Endothelial cell of umbilical vein (primary cell): Measurements from ENCODE around the gene PNLIPRP1. TPM values are rescaled to one million over a fixed set of nuclear protein-coding genes. Genes with fewer than 3 reads are reported as not detected.

Experiments used
- BruUV-seq: library from RNA; stranded (reverse); fragments of 400-500 nt; replicated peaks from 2 replicates; lab custom pipeline; 2021; lab: Mats Ljungman, UMichigan
- CTCF ChIA-PET: fragments of 300-600, 350-600 bp; sonication (Branson Sonifier 250); formaldehyde crosslinking; loops from one replicate; lab custom pipeline; 2021; ENCODE audit warnings: antibody characterized with exemption, inconsistent platforms; lab: Charles Lee
- POLR2A ChIA-PET: fragments of 300-600, 350-600 bp; sonication (Branson Sonifier 250); formaldehyde crosslinking; loops from one replicate; lab custom pipeline; 2021; ENCODE audit warnings: antibody characterized with exemption, inconsistent platforms; lab: Charles Lee
- DNase-seq: peaks from one replicate; pipeline ENCODE4 v3.0.0-alpha.2; 2011; ENCODE audit warnings: low read depth, low spot score
- FAIRE-seq: peaks from 2 replicates; lab custom pipeline; 2011; peaks lifted over from hg19 to GRCh38; lab: Jason Lieb, UNC
- H2AFZ ChIP-seq: 2 replicates; pipeline ENCODE4 v1.6.0; 2012; ENCODE audit warnings: low read depth, low read length, control low read depth, inconsistent platforms
- H3K27ac ChIP-seq: 2 replicates; pipeline ENCODE4 v1.5.1; 2011; ENCODE audit warnings: low read depth, mild to moderate bottlenecking, control low read depth, low read length, moderate library complexity; ENCODE audit not compliant: insufficient read depth
- H3K27me3 ChIP-seq, 2 experiments: 2 replicates each; pipeline versions ENCODE4 v1.6.0 to v1.6.1; 2011; ENCODE audit warnings: low read length in 2 of 2, mixed read lengths in 1 of 2; ENCODE audit not compliant: control insufficient read depth in 2 of 2, insufficient read depth in 2 of 2
- H3K36me3 ChIP-seq, 2 experiments: 2 replicates in 1 of 2; 3 replicates in 1 of 2; pipeline ENCODE4 v1.5.1; 2011; ENCODE audit warnings: low read length in 2 of 2, mild to moderate bottlenecking in 1 of 2, moderate library complexity in 1 of 2; ENCODE audit not compliant: control insufficient read depth in 2 of 2, insufficient read depth in 2 of 2; ENCODE audit errors: extremely low read depth in 1 of 2
- H3K4me1 ChIP-seq: 3 replicates; pipeline ENCODE4 v1.5.1; 2011; ENCODE audit warnings: mild to moderate bottlenecking, low read length; ENCODE audit not compliant: control insufficient read depth, insufficient read depth; ENCODE audit errors: extremely low read depth
- H3K4me2 ChIP-seq: 2 replicates; pipeline ENCODE4 v1.6.1; 2011; ENCODE audit warnings: low read length, control low read depth, mixed read lengths; ENCODE audit not compliant: insufficient read depth
- H3K4me3 ChIP-seq, 3 experiments: fragments of 200-600 bp in 1 of 3; sonication (generic), shearing (Covaris generic) in 1 of 3; replicated peaks in 1 of 3; 2 replicates each; pipeline ENCODE4 v1.5.1; 2011 to 2016; ENCODE audit warnings: control low read depth in 3 of 3, low read length in 3 of 3, mild to moderate bottlenecking in 2 of 3, inconsistent platforms in 1 of 3, low read depth in 1 of 3, moderate library complexity in 1 of 3; ENCODE audit not compliant: insufficient read depth in 1 of 3
- H3K79me2 ChIP-seq: 2 replicates; pipeline ENCODE4 v1.6.0; 2012; ENCODE audit warnings: low read length, inconsistent platforms; ENCODE audit not compliant: control insufficient read depth, insufficient read depth
- H3K9ac ChIP-seq: replicated peaks from 2 replicates; pipeline ENCODE3; 2011; ENCODE audit warnings: low read length, control low read depth; ENCODE audit not compliant: insufficient read depth; ENCODE audit errors: extremely low read depth
- H3K9me1 ChIP-seq: replicated peaks from 3 replicates; pipeline ENCODE4 v1.6.0; 2011; ENCODE audit warnings: mild to moderate bottlenecking, low read length; ENCODE audit not compliant: control insufficient read depth, insufficient read depth; ENCODE audit errors: extremely low read depth
- H3K9me3 ChIP-seq: replicated peaks from 2 replicates; pipeline ENCODE4 v1.5.1; 2012; ENCODE audit warnings: low read length, inconsistent platforms; ENCODE audit not compliant: control insufficient read depth, insufficient read depth
- H4K20me1 ChIP-seq: replicated peaks from 2 replicates; pipeline ENCODE3; 2011; ENCODE audit warnings: mild to moderate bottlenecking, low read length; ENCODE audit not compliant: control insufficient read depth, insufficient read depth; ENCODE audit errors: extremely low read depth
- CTCF ChIP-seq, 2 donors: IDR thresholded peaks; 1 replicate in 1 of 2; 2 replicates in 1 of 2; pipeline ENCODE4 v1.5.1; 2011; ENCODE audit warnings: low read length in 2 of 2, mild to moderate bottlenecking in 2 of 2, moderate library complexity in 2 of 2, control low read depth in 1 of 2, inconsistent platforms in 1 of 2, low read depth in 1 of 2; ENCODE audit not compliant: insufficient read depth in 1 of 2; ENCODE audit errors: extremely low read depth in 1 of 2
- EZH2 ChIP-seq: IDR thresholded peaks from 2 replicates; pipeline ENCODE4 v1.6.1; 2012; ENCODE audit warnings: borderline replicate concordance, low read depth, mild to moderate bottlenecking, moderate library complexity, low read length, inconsistent platforms; ENCODE audit not compliant: severe bottlenecking
- FOS ChIP-seq: IDR thresholded peaks from 2 replicates; pipeline ENCODE4 v1.6.1; 2011; ENCODE audit warnings: mild to moderate bottlenecking, low read length, moderate library complexity, borderline replicate concordance; ENCODE audit not compliant: insufficient read depth
- GATA2 ChIP-seq: IDR thresholded peaks from 2 replicates; pipeline ENCODE4 v1.7.0; 2011; ENCODE audit warnings: low read depth, mild to moderate bottlenecking, moderate library complexity, mixed read lengths, low read length; ENCODE audit not compliant: insufficient read length, insufficient read depth
- JUN ChIP-seq: IDR thresholded peaks from 2 replicates; pipeline ENCODE4 v1.6.1; 2011; ENCODE audit warnings: borderline replicate concordance, low read depth; ENCODE audit not compliant: insufficient read length, insufficient read depth
- MAX ChIP-seq: IDR thresholded peaks from 2 replicates; pipeline ENCODE4 v1.6.1; 2011; ENCODE audit not compliant: insufficient read depth, insufficient read length
- MYC ChIP-seq: IDR thresholded peaks from one replicate; pipeline ENCODE4 v1.6.1; 2011; ENCODE audit warnings: mild to moderate bottlenecking, low read depth, low read length
- POLR2A ChIP-seq: IDR thresholded peaks from 2 replicates; pipeline ENCODE4 v1.6.1; 2012; ENCODE audit warnings: low read depth, mild to moderate bottlenecking, control low read depth, low read length
- POLR2AphosphoS5 ChIP-seq: IDR thresholded peaks from 2 replicates; pipeline ENCODE4 v1.6.1; 2012; ENCODE audit warnings: low read depth, mild to moderate bottlenecking, control low read depth, low read length, moderate library complexity; ENCODE audit not compliant: insufficient read depth
- dilution Hi-C: fragments of 300-500 bp; cut with MboI; formaldehyde crosslinking; loops from one replicate; pipeline ENCODE4 v1.15.0; 2019; ENCODE audit warnings: low sequenced_read_pairs; ENCODE audit not compliant: extremely low pct_ligation_motif_present
- intact Hi-C: fragments of 100-400 bp; cut with micrococcal nuclease; formaldehyde crosslinking; loops from one replicate; pipeline ENCODE4 v1.10.0; 2022
- polyA plus RNA-seq, 4 experiments: library from polyadenylated mRNA; depleted of rRNA in 3 of 4; stranded (reverse) in 3 of 4; unstranded in 1 of 4; fragments of >200 nt; gene quantifications; 2 replicates each; pipeline versions ENCODE4 v1.2.1 to v1.2.3, GENCODE V29; 2011 to 2012; ENCODE audit warnings: missing spikeins in 1 of 4
- total RNA-seq: library from RNA; stranded (reverse); gene quantifications from 2 replicates; pipeline ENCODE4 v1.2.3, GENCODE V29; 2021

PNLIPRP1 gene
- total and polyA plus RNA-seq, 2 donors (not counting 3 experiments of a cell fraction or from before 2014, with no cell fraction given): not detected

GRCh38 chr10:116646502-116646901 lies 55.7 kb downstream of the PNLIPRP1 start:
- intact Hi-C loops (no loop called here), dilution Hi-C loops (no loop called here)
- Histone ChIP-seq H3K9me1 (no peaks in the 10 kb centered on the region), H2AFZ (no peak overlapping the region), H3K4me3 (no peak overlapping the region), H3K4me1 (no peaks in the 10 kb centered on the region), H3K36me3 (no peaks in the 10 kb centered on the region), H3K4me2 (no peak overlapping the region), H3K79me2 (no peaks in the 10 kb centered on the region), H3K27me3 (no peaks in the 10 kb centered on the region), H4K20me1 (no peaks in the 10 kb centered on the region), H3K27ac (no peak overlapping the region), H3K9ac (no peak overlapping the region), H3K9me3 (no peaks in the 10 kb centered on the region)
- TF ChIP-seq MAX: no peak
- no peak for TF ChIP-seq GATA2
- no peak for TF ChIP-seq EZH2
- no peak for TF ChIP-seq MYC
- TF ChIP-seq POLR2AphosphoS5: no peak
- no peak for TF ChIP-seq FOS
- no peak for DNase-seq
- no TSS peak for BruUV-seq
- CTCF ChIA-PET: no interaction called here
- POLR2A ChIA-PET: no interaction called here
- no peak for FAIRE-seq

- no peak for TF ChIP-seq JUN
- TF ChIP-seq POLR2A: no peak
- no peak for TF ChIP-seq POLR2AphosphoS5
- no peak for TF ChIP-seq CTCF (IDR thresholded peaks at IDR 0.05; ENCODE audit: extremely low read depth in 1 of 2, insufficient read depth in 1 of 2, low read depth in 1 of 2, low read length in 2 of 2)
- TF ChIP-seq MAX: no peak
- no peak for TF ChIP-seq EZH2
- TF ChIP-seq FOS: no peak
- no peak for TF ChIP-seq MYC
- no peak for TF ChIP-seq GATA2
- no TSS peak for BruUV-seq
- no peaks in the 10 kb centered on the region for H3K9me1 ChIP-seq
- POLR2A ChIA-PET: no interaction called here
- H3K9ac ChIP-seq: no peak overlapping the region
- no peak overlapping the region for H3K27ac ChIP-seq
- H4K20me1 ChIP-seq: no peaks in the 10 kb centered on the region
- H3K4me1 ChIP-seq: no peaks in the 10 kb centered on the region
- no peak overlapping the region for H3K4me2 ChIP-seq
- intact Hi-C loops: no loop called here
- CTCF ChIA-PET: interaction anchor here (1.7 kb wide), 1 partner anchor 8 kb away, joined by 6 read pairs; no protein-coding TSS in a partner anchor
- FAIRE-seq (no peak), DNase-seq (no peak)
- dilution Hi-C loops: no loop called here
- no peaks in the 10 kb centered on the region for H3K27me3 ChIP-seq
- no peaks in the 10 kb centered on the region for H3K79me2 ChIP-seq
- no peak overlapping the region for H2AFZ ChIP-seq
- no peaks in the 10 kb centered on the region for H3K9me3 ChIP-seq
- no peaks in the 10 kb centered on the region for H3K36me3 ChIP-seq
- H3K4me3 ChIP-seq: no peak overlapping the region
Observed at GRCh38 chr10:116648903-116649302, 58.1 kb downstream of the PNLIPRP1 start.
